GM10847 (cell line): ENCODE data around the gene JTB.

ENCODE experiments used
- POLR2A ChIP-seq: IDR thresholded peaks from 2 replicates; pipeline ENCODE4 v1.6.1; 2011; ENCODE audit not compliant: insufficient read length; ENCODE audit errors: extremely low read depth

Gene JTB

DNA sequence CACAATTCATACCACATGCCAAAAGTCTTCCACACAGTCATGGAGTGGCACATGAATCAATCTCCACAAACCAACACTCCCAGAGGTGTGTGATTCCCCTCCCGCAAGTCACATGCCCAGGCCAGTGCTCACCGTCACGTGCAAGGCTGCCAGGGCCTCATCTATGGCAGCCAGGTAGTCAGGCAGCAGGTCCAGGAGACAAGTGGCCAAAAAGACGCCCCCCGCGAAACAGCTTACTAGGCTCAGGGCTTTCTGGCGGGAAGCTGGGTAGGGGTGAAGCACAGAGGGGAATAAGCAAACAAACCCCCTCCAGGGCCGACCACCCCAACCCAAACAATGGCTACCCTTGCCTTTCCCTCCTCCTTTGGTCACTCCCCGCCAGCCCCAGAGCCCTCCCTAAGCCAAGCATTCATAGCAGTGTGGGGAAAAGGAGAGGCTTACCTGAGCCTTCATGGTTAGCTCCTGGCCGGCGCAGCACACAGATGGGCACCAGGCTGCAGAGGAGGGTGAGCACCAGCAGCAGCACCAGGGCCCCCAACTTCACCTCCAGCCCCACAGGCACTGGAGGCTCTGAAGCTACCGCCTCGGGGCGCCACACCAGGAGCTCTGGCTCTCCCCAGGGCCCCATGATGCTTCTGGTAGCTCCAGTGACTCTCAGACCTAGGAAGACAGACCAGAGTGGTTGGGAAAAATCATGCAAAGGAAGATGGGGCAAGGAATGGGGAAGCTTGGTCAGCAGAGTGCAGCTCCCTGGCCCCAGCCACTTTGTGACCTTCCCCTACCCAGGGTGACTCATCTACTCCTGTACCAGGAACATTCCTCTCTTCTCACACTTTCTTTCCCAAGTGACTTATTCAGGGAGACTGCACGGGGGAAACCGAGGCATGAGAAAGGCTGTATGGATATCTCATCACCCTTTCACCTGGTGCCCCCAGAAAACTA lies 15.1 kb downstream of the JTB start:
- no peak for TF ChIP-seq POLR2A

- TF ChIP-seq POLR2A, result no peak
Measured at GRCh38 chr1:153961421-153961820, 16.1 kb downstream of the JTB start.

DNA sequence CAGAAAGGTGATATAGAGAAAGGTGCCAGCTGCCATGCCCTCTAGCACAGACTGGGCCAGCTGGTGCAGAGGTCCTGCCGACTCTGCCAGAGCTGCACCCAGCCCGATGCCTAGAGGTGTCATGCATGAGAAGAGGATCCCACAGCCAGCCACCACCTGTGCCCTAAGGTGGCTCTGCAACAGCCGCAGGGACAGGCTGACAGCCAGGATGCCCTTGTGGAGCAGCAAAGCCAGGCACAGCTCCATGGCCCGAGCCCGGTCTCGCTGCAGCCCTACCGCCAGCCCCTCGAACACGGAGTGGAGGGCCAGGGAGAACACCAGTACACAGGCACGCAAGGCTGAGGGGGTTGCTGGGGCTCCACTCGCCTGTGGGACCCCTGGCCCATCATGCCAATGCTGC lies 17.3 kb downstream of the JTB start:
- no peak for TF ChIP-seq POLR2A

DNA sequence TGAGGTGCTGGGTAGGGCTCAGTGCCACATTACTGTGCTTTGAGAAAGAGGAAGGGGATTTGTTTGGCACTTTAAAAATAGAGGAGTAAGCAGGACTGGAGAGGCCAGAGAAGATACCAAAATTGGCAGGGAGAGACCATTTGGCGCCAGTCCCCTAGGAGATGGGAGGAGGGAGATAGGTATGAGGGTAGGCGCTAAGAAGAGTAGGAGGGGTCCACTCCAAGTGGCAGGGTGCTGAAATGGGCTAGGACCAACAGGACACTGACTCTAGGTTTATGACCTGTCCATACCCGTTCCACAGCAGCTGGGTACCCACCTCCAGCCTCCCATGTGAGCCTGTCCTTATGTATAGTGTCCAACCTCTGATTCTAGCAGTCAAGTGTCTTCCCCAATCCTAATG lies 18.0 kb downstream of the JTB start:
- no peak for TF ChIP-seq POLR2A

GRCh38 chr1:153958961-153959260 lies 18.6 kb downstream of the JTB start:
- no peak for TF ChIP-seq POLR2A

DNA sequence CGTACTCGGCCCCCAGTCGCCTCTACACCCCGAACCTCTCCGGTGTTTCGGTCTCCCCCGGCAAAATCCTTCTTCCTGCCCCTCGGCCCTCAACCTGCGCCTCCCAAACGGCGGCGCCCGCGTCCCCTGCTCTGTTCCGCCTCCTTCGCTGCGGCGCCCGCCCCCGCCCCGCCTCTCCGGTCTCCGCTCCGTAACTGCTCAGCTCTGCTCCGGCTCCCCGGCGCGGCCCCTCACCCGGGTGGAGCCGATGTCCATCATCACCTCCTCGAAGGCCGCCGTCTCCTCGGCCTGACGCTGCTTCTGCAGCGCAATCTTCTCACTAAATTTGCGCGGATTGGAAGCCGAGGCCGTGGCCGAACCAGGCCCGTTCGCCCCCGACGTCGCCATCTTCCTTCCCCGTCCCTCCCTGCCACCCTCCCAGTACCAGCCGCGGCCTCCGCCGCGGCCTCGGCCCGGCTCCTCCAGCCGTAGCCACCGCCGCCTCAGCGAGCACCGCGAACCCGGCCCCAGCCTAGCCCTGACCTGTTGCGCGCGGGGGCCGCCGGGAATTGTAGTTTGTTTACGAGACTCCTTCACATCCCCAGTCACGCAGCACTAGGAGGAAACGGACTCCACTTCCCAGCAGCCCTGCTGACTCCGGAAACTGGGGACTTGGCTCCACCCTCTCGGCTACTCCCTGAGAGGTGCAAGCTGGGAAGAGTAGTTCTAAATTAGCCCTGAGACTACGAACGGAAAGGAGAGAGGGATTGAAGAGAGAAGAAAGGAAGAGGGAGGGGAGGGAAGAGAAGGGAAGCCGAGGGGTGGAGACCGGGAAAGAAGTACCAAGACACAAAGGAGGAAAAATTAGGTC lies 19.1 kb downstream of the JTB start, which contains the start of gene CRTC2:
CRTC2 (minus strand) TSS at position 502 of the 850 bp plus-strand sequence; CDS start at position 387, 115 bp downstream.
- peak; percentile 60 for TF ChIP-seq POLR2A

DNA sequence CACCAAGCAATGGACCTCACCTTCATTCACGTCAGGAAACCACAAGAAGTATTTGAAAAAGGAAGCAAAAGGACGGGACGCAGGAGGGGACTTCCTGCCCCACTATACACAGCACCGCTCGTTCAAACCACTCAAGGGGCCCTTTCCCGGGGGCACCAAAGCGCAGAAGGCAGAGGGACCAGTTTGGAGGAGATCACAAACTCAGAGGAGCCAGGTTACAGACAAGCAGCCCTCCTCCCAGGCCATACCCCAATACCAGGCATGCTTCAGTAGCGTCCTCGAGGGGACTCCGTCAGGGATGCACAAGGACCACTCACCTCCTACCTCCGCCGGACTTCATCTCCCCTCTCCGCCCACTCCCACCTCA lies 19.7 kb downstream of the JTB start:
- TF ChIP-seq POLR2A, result peak; percentile 12

- TF ChIP-seq POLR2A, result no peak
Measured at GRCh38 chr1:153956997-153957715, 20.3 kb downstream of the JTB start.

- TF ChIP-seq POLR2A, result no peak
Measured at GRCh38 chr1:153954826-153955225, 22.6 kb downstream of the JTB start.

- no peak for TF ChIP-seq POLR2A
Measured at GRCh38 chr1:153953859-153954365, 23.6 kb downstream of the JTB start.

DNA sequence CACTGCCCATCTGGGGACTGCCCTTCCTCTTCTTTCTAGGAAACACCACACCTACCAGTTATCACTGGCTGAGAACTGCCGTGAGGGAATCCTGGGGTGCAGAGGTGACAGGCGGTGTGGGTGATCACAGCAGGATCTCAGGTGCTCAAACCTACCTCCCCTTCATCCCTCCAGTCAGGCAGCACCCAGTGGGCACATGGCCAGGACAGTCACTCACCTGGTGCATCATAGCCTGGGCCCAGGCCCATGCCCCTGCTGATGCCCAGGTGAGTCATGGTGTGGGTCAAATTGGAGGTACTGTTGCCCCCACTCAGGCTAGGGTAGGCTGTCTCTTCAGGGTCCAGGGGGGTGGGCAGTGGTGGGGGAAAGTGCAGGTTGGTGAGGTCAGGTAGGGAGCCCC lies 25.7 kb downstream of the JTB start:
- no peak for TF ChIP-seq POLR2A

GRCh38 chr1:153951183-153951582 lies 26.3 kb downstream of the JTB start:
- no peak for TF ChIP-seq POLR2A

- TF ChIP-seq POLR2A, result no peak
Measured at GRCh38 chr1:153946622-153947241, 30.7 kb downstream of the JTB start, which contains the start of gene DENND4B. TSS of gene DENND4B (minus strand) at chr1:153946718. CDS start at chr1:153944374, 2,344 bp downstream.

DNA sequence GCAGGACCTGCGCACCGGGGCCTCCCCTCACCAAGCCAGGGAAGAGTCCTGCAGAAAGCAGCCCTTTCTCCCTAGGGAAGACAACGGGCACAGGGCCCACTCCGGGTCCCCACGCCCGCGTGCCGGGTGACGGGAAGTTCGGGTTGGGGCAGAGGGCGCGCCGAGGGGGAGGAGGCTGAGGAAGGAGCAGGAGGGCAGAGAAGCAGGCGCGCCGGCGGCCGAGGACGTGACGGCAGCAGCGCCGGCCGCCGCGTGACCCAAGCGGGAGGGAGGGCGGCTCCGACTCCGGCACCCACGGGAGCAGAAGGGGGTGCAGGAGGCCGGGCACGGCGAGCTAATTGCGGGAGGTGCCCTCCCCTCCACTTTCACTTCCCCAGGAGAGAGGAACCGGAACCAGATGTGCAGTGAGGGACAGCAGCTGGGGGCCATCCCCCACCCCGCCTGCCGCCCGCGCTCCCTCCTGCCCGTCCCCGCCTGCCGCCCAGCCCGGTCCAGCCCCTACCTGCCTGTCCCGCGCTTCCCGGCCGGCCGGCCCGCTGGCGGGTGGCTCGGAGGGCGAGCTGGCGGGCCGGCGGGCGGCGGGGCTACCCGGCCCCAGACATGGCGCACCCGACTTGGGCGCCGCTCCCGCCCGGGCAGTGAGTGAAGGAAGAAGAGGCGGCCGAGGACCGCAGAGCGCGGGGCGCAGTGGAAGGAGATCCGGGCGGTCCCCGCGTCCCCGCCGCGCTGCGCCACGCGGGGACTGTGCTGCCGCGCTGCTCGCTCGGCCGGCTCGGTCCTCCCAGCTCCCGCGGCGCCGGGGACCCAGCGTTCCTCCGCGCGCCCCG lies 31.5 kb downstream of the JTB start:
- TF ChIP-seq POLR2A, result peak; percentile 46
